G401 (cell line): ENCODE results near the gene DOCK3. TPM values are rescaled to one million over a fixed set of nuclear protein-coding genes. Genes with fewer than 3 reads are reported as not detected.
"Not testable (repeated sequence)": the region's sequence is repeated elsewhere in the genome, so short reads cannot be mapped to it uniquely, and the experiment has no call there.

Source experiments
- DNase-seq: peaks from one replicate; pipeline ENCODE4 v3.0.0-alpha.2; 2015; ENCODE audit warnings: low spot score
- in situ Hi-C: cut with HindIII; loops from 2 replicates; pipeline ENCODE4 v1.10.0; 2016; ENCODE audit warnings: low sequenced_read_pairs, mixed read lengths
- total RNA-seq: library from RNA; depleted of rRNA; stranded (reverse); fragments of >200 nt; shearing (Covaris generic); gene quantifications from 2 replicates; pipeline ENCODE4 v1.2.3, GENCODE V29; 2014

The DOCK3 gene
- total RNA-seq, 1 experiment from 2014 or later = 1.7 TPM

- DNase-seq = no peak
- in situ Hi-C loops = no loop called here
Observed at GRCh38 chr3:51024121-51024520, 349.4 kb downstream of the DOCK3 start.

- DNase-seq = no peak
- in situ Hi-C loops = no loop called here
Observed at GRCh38 chr3:51024765-51025632, 350.3 kb downstream of the DOCK3 start.

- in situ Hi-C loops = no loop called here
- no peak for DNase-seq
Observed at GRCh38 chr3:51031666-51032065, 356.9 kb downstream of the DOCK3 start.

- no peak for DNase-seq
- in situ Hi-C loops = no loop called here
Observed at GRCh38 chr3:51035630-51036029, 360.9 kb downstream of the DOCK3 start.

- DNase-seq = no peak
- in situ Hi-C loops = no loop called here
Observed at GRCh38 chr3:51044982-51045381, 370.3 kb downstream of the DOCK3 start.

GRCh38 chr3:51052562-51052961 is 377.8 kb downstream of the DOCK3 start:
- DNase-seq = no peak
- in situ Hi-C loops = no loop called here

- peak; percentile 19 for DNase-seq
- in situ Hi-C loops = no loop called here
Observed at GRCh38 chr3:51057121-51057520, 382.4 kb downstream of the DOCK3 start.

GRCh38 chr3:51063053-51063452 is 388.3 kb downstream of the DOCK3 start:
- no peak for DNase-seq
- in situ Hi-C loops = no loop called here

GRCh38 chr3:51075221-51075775 is 400.6 kb downstream of the DOCK3 start:
- in situ Hi-C loops = no loop called here
- DNase-seq = no peak

- DNase-seq = no peak
- in situ Hi-C loops = no loop called here
Observed at GRCh38 chr3:51082363-51082762, 407.6 kb downstream of the DOCK3 start.

GRCh38 chr3:51083490-51083889 is 408.8 kb downstream of the DOCK3 start:
- in situ Hi-C loops = no loop called here
- no peak for DNase-seq

GRCh38 chr3:51092141-51092540 is 417.4 kb downstream of the DOCK3 start:
- DNase-seq, in situ Hi-C loops: not testable (repeated sequence)

GRCh38 chr3:51094838-51095237 is 420.1 kb downstream of the DOCK3 start:
- DNase-seq, in situ Hi-C loops: not testable (repeated sequence)

- in situ Hi-C loops = no loop called here
- DNase-seq = peak; percentile 75
Observed at GRCh38 chr3:51099794-51100535, 425.2 kb downstream of the DOCK3 start.

GRCh38 chr3:51100536-51100851 is 425.8 kb downstream of the DOCK3 start:
- in situ Hi-C loops = no loop called here
- no peak for DNase-seq

GRCh38 chr3:51102396-51102795 is 427.7 kb downstream of the DOCK3 start:
- in situ Hi-C loops = no loop called here

GRCh38 chr3:51106242-51106876 is 431.6 kb downstream of the DOCK3 start:
- DNase-seq = no peak
- in situ Hi-C loops = no loop called here

More at GRCh38 chr3:51102396-51102795, 427.7 kb downstream of the DOCK3 start:
- no peak for DNase-seq

GRCh38 chr3:51110586-51110985 is 435.9 kb downstream of the DOCK3 start:
- DNase-seq = peak; percentile 76
- in situ Hi-C loops = no loop called here

GRCh38 chr3:51122944-51123343 is 448.2 kb downstream of the DOCK3 start:
- in situ Hi-C loops = no loop called here
- DNase-seq = no peak

GRCh38 chr3:51123531-51123930 is 448.8 kb downstream of the DOCK3 start:
- no peak for DNase-seq
- in situ Hi-C loops = no loop called here
